ENCODE measurements around the gene MED4. TPM values are rescaled to one million over a fixed set of nuclear protein-coding genes. Genes with fewer than 3 reads are reported as not detected.

Gene MED4, protein sequence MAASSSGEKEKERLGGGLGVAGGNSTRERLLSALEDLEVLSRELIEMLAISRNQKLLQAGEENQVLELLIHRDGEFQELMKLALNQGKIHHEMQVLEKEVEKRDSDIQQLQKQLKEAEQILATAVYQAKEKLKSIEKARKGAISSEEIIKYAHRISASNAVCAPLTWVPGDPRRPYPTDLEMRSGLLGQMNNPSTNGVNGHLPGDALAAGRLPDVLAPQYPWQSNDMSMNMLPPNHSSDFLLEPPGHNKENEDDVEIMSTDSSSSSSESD
- total RNA-seq (2014; rRNA removed; shearing (Covaris generic)) = 32.6 and 37.9 TPM in 2 replicates

DNA sequence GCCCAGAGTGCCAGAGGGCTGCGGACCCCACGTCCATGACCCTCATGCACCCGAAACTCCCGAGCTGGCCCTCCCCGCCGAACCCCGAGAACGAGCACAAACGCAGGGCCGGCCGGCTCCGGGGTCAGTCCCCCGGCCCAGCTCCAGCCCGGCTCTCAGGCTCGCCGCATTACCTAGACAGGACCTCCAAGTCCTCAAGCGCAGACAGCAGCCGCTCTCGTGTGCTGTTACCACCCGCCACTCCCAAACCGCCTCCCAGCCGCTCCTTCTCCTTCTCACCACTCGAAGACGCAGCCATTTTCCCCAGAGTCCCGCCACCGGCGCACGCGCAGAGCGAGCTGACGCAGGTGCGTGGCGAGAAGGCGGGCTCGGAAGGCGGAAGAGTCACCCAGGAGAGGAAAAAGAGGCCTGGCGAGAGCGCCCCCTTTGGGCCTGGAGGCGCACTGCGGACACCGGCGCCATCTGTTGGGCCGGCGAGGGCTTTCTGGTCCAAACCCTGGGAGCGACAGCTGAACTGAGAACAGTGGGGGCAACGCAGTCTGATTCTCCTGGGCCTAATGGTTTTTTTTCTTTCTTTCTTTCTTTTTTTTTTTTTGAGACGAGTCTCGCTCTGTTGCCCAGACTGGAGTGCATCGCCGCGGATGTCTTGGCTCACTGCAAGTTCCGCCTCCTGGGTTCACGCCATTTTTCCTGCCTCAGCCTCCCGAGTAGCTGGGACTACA, at the start of gene MED4:
MED4 (minus strand) TSS at position 324 of the 722 bp plus-strand sequence; CDS start at position 298, 26 bp downstream.
- in situ Hi-C loops (cut with HindIII; ENCODE audit: low sequenced_read_pairs) = no loop called here
- DNase-seq (ENCODE audit: low spot score) = peak; percentile 92

DNA sequence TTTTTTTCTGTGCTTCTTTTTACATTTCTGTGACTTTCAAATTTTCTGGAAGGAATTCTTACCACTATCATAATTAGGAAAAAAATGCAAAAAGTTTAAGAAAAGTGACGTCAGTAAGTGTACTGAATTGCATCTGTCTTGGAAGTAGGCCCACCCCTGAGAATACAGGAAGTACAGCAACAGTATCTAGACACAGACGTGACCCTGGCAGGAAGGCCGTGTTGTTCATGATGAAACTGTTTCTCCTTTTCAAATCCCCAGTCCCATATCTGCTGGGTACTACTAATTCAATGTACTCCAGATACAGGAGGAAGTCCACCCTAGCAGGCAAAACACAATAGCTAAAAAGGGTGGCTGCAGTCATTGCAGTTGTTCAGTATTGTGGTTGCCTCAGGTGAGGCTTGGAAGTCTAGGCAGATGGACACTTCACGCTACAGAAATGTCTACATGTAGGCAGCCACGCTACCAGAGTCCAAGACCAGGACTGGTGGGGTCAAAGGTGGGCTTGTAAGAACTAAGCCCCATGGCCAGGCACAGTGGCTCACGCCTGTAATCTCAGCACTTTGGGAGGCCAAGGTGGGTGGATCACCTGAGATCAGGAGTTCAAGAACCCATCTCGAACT, 49.6 kb upstream of the MED4 start:
- in situ Hi-C loops (cut with HindIII; ENCODE audit: low sequenced_read_pairs) = no loop called here

DNA sequence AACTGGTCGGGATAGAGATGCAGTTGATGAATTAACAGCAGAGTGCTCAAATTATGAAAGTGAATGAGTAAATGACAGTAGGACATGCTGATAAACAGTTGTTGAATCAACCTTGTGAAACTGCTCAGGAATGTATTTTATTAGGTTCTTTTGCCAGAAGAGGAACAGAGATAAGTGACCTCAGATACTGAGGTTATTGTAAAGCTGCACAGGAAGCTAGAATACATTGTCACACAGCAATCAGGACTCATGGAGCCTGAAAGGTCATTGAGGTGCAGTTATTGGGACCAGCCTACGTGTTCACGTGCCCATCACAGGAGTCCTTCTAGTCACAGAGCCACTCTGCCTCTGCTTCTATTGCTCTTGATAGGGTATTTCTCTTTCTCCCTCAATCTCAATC, 47.5 kb upstream of the MED4 start:
- in situ Hi-C loops (cut with HindIII; ENCODE audit: low sequenced_read_pairs) = no loop called here
- no peak for DNase-seq (ENCODE audit: low spot score)

More for the DNA sequence above, 49.6 kb upstream of the MED4 start:
- no peak for DNase-seq (ENCODE audit: low spot score)

DNA sequence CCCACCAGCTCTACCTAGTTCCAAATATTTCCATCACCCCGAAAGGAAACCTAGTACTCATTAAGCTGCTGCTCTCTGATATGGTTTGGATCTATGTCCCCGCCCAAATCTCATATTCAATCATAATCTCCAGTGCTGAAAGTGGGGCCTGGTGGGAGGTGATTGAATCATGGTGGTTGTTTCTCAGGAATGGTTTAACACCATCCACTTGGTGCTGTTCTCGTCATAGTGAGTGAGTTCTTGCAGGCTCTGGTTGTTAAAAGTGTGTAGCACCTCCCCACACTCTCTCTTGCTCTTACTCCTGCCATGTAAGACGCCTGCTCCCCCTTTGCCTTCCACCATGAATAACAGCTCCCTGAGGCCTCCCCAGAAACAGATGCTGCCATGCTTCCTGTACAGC, 43.4 kb upstream of the MED4 start:
- in situ Hi-C loops (cut with HindIII; ENCODE audit: low sequenced_read_pairs) = no loop called here
- no peak for DNase-seq (ENCODE audit: low spot score)

DNA sequence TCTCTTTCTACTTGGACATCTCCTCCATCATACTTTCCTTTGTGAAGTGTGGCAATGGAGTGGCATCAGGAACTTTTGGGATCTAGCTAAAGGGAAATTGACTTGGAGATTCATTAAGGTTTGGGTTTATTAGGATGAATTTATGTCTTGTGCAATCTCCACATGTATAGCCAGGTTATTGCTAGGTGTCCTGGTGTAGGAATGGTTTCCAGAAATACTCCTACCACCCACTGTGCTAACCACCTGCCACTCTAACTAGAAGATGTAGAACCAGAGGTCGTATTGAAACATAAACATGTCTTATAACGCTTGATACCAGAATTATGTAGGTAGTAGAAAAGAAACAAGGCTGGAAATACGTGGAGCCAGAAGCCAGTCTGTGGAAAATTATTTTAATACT, 38.1 kb upstream of the MED4 start:
- DNase-seq (ENCODE audit: low spot score) = peak; percentile 94
- in situ Hi-C loops (cut with HindIII; ENCODE audit: low sequenced_read_pairs) = no loop called here

DNA sequence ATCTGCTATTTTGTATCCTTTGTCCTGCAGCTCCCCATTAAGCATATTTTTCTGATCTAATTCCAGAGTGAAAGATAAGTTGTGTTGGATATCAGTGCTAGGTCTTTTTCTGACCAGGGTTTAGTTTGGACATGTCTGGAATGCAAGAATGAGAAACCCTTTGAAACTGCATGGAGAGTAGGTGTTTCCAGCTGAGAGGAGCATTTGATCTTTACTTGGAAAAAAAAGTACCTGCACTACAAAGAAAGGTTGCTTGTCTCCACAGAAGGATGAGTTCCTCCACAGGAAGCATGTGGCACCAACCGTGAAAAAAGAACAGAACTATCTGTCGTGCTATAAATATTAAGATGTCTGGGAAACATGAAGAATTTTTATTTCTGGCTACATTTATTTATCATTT, 36.6 kb upstream of the MED4 start:
- DNase-seq (ENCODE audit: low spot score) = peak; percentile 62
- in situ Hi-C loops (cut with HindIII; ENCODE audit: low sequenced_read_pairs) = no loop called here

DNA sequence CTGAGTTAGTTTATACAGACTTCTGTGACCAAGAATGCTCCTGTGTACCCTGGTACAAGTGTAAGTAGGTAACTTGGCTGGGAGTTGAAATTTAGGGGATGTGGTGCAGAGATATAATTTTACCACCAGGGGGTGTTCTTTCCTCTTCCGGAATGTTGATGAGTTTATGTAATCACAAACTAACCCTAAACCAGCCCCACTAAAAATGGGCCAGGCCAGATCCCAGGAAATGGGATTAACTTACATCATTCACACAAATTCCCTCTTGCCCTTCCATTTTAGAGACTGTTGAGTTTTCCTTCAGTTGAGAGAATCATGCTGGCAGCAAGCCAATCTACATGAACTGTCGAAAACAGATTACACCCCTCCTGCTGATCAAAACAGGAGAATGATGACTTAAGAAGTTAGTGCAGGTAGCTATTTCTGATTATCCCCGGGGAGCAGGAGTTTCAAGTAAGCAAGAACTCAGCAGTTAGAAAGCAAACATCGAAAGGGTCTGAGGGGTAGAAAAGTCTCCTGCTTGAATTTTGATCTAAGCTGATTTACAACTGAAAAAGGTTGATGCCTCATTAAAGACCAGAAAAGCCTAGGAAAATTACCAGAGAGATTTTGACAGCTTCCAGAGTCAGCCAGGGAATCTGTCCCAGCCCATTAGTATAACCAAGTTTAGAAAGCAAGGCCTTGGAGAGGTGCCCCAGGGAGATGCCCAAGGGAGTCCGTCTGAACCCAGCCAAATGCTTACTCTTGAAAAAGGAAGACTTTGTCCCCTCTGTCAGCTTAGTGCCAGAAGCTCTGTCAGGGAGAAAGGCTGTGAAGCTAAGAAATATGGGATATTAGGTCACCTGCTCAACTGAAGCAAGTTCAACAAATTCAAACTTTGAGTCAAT, 32.3 kb upstream of the MED4 start:
- DNase-seq (ENCODE audit: low spot score) = peak; percentile 98
- in situ Hi-C loops (cut with HindIII; ENCODE audit: low sequenced_read_pairs) = no loop called here

DNA sequence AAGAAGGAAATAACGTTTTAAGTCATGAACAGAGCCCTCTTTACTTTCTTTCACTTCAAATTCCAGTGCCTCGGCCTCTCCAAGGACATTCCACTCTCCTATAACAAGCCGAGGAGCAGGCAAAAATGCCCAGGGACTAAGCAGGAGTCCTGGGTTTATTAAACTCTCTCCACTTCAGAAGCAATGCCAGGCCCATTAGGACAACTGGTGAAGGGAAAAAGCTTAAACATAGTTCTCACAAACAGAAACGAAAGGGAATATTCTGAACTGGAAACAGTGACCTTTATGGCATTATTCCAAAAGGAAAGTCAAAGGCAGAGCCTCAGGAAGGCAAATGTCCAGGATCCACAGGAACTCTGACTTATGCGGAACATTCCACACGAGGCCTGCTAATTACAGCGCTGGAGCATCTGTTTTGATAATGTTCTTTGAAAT, 30.9 kb upstream of the MED4 start:
- in situ Hi-C loops (cut with HindIII; ENCODE audit: low sequenced_read_pairs) = no loop called here

DNA sequence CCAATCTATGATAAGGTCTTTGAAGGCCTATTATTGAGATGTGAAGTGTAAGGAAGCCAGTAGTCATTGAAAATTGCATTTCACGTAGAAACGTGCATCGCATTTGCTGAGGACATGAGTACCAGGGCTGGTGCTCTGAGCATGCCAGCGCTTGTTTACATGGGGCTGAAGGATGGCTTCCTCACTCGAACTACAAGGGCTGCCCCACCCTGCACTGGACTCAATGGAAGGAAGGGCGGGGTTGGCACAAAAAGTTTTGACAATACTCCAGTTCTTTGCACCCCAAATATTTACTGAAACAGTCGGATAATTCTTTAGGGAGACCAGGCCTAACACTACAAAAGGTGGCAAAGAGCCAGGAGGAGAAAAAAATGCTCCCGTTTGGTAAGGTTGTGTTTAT, 28.9 kb upstream of the MED4 start:
- in situ Hi-C loops (cut with HindIII; ENCODE audit: low sequenced_read_pairs) = no loop called here
- DNase-seq (ENCODE audit: low spot score) = no peak

More for the DNA sequence above, 30.9 kb upstream of the MED4 start:
- peak; percentile 82 for DNase-seq (ENCODE audit: low spot score)

DNA sequence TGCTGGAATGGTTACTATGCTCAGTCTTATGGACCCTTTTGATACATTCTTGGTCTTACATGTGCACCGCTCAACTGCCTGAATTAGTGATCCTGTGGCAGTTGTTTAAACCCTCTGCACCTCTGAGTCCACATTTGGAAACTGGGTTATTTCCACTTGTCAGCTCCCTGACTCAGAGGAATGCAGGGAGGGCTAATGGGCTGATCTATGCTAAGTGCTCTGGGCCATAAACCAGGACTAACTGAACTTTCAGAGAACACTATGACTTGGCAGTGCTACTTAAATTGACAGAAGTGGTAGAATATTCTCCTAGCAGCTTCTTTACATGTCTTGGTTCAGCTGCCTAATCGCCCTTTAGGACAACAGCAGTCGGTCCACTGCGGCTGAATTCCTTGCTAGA, 26.8 kb upstream of the MED4 start:
- DNase-seq (ENCODE audit: low spot score) = no peak
- in situ Hi-C loops (cut with HindIII; ENCODE audit: low sequenced_read_pairs) = no loop called here

DNA sequence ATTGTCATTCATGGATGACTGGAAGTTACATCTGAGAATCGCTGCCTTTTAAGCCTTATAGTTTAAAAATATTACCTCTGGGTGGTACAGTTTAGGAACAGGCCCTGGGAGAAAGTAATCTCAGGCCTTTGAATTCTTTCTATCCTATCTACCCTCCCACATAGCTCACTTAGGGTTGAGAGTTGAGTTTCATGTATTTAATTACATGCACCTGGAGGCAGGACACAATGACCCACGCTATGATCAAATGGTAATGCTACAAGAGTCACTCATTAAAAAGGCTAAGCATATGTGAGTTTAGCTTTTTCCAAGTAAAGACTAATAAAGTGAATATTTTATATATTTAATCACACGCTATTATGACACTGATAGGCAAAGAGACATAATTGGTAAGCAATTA, 25.3 kb upstream of the MED4 start:
- no peak for DNase-seq (ENCODE audit: low spot score)
- in situ Hi-C loops (cut with HindIII; ENCODE audit: low sequenced_read_pairs) = no loop called here

DNA sequence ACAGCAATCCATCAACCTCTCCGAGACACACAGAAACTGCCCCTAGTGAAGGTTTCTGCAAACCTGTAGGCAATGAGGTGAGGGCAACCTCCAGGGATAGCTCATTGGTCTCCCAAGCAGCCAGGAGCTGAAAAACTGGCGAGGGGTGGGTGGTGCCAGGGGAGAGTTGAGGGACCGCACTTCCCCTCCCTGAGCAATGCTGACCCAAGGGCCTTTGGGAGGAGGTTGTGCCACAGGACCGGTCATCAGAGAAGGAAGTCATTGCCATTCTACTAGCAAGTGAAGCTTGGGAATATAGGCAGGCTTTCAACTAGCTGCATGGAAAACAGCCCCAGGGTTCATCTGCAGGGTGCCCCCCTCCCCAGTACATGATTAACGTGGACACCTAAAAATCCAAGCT, 23.1 kb upstream of the MED4 start:
- no peak for DNase-seq (ENCODE audit: low spot score)
- in situ Hi-C loops (cut with HindIII; ENCODE audit: low sequenced_read_pairs) = no loop called here

DNA sequence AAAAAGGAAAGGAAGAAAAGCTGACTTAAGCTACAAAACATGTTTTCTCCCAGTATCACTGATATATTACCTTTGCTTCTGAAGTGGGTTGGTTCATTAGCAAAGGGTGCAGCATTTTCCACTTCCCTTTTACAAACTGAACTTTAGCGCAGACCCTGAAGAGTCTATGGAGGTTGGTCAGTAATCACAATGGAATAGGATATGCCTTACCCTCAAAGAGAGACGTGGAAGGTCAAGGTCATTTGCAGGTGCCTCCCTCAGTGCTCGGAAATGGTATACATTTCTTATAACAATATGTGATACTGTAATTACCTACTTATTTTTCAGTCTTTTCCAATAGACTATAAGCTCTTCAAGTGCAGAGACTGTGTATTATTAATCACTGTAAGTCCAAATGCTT, 21.9 kb upstream of the MED4 start:
- in situ Hi-C loops (cut with HindIII; ENCODE audit: low sequenced_read_pairs) = no loop called here
- no peak for DNase-seq (ENCODE audit: low spot score)

DNA sequence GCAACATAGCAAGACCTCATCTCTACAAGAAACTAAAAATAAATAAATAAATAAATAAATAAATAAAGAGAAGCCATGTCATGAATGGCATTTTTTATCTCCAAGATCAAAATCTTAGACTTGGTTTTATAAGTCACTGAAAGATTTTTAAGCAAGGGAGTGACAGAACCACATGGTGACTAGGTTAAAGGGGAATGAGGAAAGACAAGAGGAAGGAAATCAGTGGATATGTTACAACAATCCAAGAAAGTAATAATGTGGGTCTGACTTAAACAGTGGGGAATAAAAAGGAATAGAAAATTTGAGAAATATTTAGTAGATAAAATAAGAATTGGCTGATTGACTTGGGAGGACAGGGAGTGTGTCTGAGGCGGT, 18.8 kb upstream of the MED4 start:
- DNase-seq (ENCODE audit: low spot score) = no peak
- in situ Hi-C loops (cut with HindIII; ENCODE audit: low sequenced_read_pairs) = no loop called here

DNA sequence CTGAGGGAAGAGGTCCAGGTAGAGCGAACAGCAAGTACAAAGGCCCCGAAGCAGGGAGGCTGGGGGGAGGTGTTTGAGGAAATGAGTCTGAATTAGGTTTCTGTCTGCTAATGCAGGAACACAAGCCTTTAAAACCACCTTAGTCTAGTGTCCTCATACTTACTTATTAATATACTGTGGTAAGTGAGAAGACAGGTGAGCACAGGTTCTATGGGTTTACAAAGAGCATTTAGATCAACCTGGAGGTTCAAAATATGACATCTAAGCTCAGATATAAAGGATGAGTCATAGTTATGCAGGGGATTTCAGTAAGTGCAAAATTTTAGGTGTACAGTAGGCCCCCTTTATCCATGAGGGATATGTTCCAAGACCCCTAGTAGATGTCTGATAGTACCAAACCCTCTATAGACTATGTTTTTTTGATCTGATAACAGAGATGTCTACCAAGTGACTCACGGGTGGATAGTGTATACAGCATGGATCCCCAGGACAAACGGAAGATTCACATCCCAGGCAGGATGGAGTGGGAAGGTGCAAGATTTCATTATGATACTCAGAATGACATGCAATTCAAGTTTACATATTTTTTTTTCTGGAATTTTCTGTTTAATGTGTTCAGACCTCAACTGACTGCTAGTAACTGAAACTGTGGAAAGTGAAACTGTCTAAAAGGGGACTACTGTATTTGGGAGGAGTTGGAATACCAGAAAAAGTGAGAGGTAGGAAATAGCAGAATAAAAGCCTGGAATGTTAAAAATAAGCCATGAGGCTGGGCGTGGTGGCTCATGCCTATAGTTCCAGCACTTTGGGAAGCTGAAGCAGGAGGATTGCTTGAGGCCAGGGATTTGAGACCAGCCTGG, 18.2 kb upstream of the MED4 start:
- DNase-seq (ENCODE audit: low spot score) = no peak
- in situ Hi-C loops (cut with HindIII; ENCODE audit: low sequenced_read_pairs) = no loop called here

DNA sequence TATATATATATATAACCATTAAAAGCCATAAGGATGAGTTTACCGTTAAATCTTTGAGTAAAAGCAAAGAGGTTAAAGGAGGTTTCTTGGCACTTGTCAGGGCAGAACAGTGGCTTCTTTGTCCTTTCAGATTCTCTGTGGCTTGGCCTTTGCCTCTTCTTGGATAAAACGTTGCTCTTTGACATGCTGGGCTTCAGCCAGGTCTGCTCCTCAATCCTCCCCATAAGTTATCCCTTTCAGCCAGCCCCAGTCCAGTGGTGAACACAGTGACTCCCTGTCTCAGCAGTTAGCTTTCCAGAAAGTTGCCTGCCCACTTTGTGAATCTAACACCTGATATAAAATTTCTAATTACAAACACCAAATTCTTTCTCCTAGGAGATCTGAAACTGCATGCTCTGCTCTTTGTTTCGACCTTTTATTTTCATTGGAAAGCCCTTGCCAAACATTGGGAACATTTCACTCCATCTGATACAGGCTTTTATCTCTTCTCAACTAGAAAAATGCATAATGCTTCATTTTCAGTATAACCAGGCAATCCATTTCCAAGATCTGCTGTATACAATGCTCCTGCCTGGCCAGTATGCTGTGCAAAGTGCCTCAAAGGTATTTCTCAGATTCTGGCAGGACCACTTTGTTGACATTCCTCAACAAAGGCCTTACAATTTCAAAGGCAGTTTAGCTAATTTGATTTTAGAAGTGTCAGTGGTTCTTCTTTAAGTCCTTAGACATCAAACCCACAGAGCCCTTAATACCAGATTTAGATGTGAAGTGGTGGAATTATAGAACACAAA, 16.2 kb upstream of the MED4 start:
- DNase-seq (ENCODE audit: low spot score) = no peak
- in situ Hi-C loops (cut with HindIII; ENCODE audit: low sequenced_read_pairs) = no loop called here

DNA sequence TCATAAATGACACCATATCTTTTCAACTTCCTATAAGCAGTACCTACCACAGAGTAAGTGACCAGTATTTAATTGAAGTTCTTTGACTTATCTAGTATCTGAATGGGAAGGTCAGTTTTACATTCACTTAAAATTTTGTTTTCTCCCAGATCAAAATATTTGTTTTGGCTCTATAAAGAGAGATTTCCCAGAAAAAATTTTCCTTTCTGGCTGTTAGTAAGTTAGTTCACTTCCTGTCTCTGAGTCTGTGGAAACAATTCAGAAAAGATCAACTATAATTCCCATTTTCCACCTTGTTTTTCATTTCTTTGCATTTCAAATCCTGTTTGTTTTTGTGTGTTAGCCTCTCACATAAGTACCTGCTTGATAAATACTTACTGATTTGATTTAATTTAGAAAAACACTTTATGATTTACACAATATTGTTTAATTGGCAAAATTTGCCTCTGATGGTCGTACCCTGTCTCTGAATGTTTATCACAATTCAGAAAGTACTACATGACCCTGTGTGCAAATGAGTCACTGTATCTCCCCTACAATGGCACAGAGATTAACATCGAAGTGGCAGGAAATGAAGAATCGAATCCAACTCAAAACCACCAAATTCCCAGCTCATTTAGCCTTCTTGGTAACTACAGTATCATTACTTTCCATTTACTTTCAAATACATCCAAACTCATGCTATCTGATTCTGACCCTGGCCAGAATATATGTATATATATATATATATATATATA, 15.4 kb upstream of the MED4 start:
- in situ Hi-C loops (cut with HindIII; ENCODE audit: low sequenced_read_pairs) = no loop called here
- no peak for DNase-seq (ENCODE audit: low spot score)
